ENCODE measurements around the gene FBXO21. TPM values are rescaled to one million over a fixed set of nuclear protein-coding genes. Genes with fewer than 3 reads are reported as not detected.
A peak's percentile ranks its signal among the peaks of the same experiment; 100 is the strongest.

FBXO21 gene
- total and polyA plus RNA-seq, 2 experiments from 2014 or later, result 32.3 to 43.9 TPM

GRCh38 chr12:117101953-117102799 is 88.1 kb downstream of the FBXO21 start:
- no peak overlapping the region for H3K9ac ChIP-seq
- TF ChIP-seq EZH2 (IDR thresholded peaks at IDR 0.05; ENCODE audit: insufficient read depth, poor library complexity, severe bottlenecking) (no peak), EZH2phosphoT487 (IDR thresholded peaks at IDR 0.05; ENCODE audit: insufficient read depth, low read depth) (no peak)
- H3K27me3 ChIP-seq (replicated peaks; ENCODE audit: insufficient read depth), result peaks cover 61% of the 10 kb centered on the region
- H3K27ac ChIP-seq, result no peak overlapping the region
- 23 to 30% methylated on average over 14 of the region's 14 CpGs for WGBS, 2 experiments (ENCODE audit: low coverage in 1 of 2, low lambda C conversion rate in 2 of 2, missing lambda C conversion rate in 2 of 2)
- H3K4me2 ChIP-seq (ENCODE audit: unreplicated experiment), result no peak overlapping the region
- no peaks in the 10 kb centered on the region for H3K9me2 ChIP-seq (ENCODE audit: insufficient read depth)
- H3K36me3 ChIP-seq (ENCODE audit: low read depth), result no peaks in the 10 kb centered on the region
- no peaks in the 10 kb centered on the region for H4K20me1 ChIP-seq (ENCODE audit: insufficient read depth)
- no peaks in the 10 kb centered on the region for H3K9me3 ChIP-seq (ENCODE audit: low read depth)
- H3K4me3 ChIP-seq, result no peak overlapping the region
- H3K4me1 ChIP-seq (ENCODE audit: insufficient read depth), result no peaks in the 10 kb centered on the region
- H2AFZ ChIP-seq, result no peak overlapping the region
- H3F3A ChIP-seq (ENCODE audit: insufficient read depth), result no peaks in the 10 kb centered on the region
- in situ Hi-C loops (cut with MboI), result loop anchor here (25.0 kb wide), 1 partner anchor 390 kb away; no protein-coding TSS in a partner anchor
- DNase-seq, result no peak
- H3K79me2 ChIP-seq (ENCODE audit: insufficient read depth), result no peaks in the 10 kb centered on the region

DNA sequence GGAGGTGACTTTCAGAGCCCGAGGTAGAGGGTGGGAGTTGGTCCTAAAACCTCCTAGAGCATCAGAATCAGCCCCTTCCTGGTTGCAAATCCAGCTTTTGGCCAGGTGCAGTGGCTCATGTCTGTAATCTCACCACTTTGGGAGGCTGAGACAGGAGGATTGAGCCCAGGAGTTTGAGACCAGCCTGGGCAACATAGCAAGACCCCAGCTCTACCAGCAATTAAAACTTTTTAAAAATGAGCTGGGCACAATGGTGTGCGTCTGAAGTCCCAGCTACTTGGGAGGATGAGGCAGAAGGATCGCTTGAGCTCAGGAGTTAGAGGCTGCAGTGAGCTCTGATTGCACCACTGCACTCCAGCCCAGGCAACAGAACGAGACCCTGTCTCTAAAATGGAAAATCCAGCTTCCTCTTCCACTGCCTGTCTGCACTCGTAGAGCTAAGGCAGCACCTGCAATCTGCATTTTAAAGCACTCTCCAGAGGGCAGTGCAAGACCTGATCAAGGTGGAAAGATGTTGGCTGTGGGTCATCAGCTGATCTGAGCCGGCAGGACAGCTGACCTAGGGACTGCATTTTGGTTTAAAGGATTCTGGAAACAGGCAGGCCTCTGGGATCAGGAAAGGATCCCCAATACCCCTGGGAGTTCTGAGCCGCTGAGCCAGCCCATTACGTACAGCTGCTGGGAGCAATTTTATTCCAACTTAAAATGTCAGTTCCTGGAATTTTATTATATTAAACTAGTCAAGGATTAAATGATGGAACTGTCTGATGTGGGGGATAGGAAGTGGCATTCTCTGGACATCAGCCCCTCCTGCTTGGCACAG is 89.2 kb downstream of the FBXO21 start:
- H2AFZ ChIP-seq, result no peak overlapping the region
- no peak for TF ChIP-seq EZH2 (IDR thresholded peaks at IDR 0.05; ENCODE audit: insufficient read depth, poor library complexity, severe bottlenecking)
- TF ChIP-seq EZH2phosphoT487 (IDR thresholded peaks at IDR 0.05; ENCODE audit: insufficient read depth, low read depth), result no peak
- H3K9me3 ChIP-seq (ENCODE audit: low read depth), result no peaks in the 10 kb centered on the region
- in situ Hi-C loops (cut with MboI), result loop anchor here (25.0 kb wide), 1 partner anchor 389 kb away; no protein-coding TSS in a partner anchor
- H3K9ac ChIP-seq, result no peak overlapping the region
- peaks cover 72% of the 10 kb centered on the region for H3K27me3 ChIP-seq (replicated peaks; ENCODE audit: insufficient read depth)
- H3K36me3 ChIP-seq (ENCODE audit: low read depth), result no peaks in the 10 kb centered on the region
- no peaks in the 10 kb centered on the region for H3K9me2 ChIP-seq (ENCODE audit: insufficient read depth)
- no peak overlapping the region for H3K27ac ChIP-seq
- H3K4me2 ChIP-seq (ENCODE audit: unreplicated experiment), result no peak overlapping the region
- no peaks in the 10 kb centered on the region for H3K4me1 ChIP-seq (ENCODE audit: insufficient read depth)
- no peaks in the 10 kb centered on the region for H4K20me1 ChIP-seq (ENCODE audit: insufficient read depth)
- DNase-seq, result no peak
- no peaks in the 10 kb centered on the region for H3F3A ChIP-seq (ENCODE audit: insufficient read depth)
- no peak overlapping the region for H3K4me3 ChIP-seq
- 23 to 26% methylated on average over 8 of the region's 8 CpGs for WGBS, 2 experiments (ENCODE audit: low coverage in 1 of 2, low lambda C conversion rate in 2 of 2, missing lambda C conversion rate in 2 of 2)
- no peaks in the 10 kb centered on the region for H3K79me2 ChIP-seq (ENCODE audit: insufficient read depth)

DNA sequence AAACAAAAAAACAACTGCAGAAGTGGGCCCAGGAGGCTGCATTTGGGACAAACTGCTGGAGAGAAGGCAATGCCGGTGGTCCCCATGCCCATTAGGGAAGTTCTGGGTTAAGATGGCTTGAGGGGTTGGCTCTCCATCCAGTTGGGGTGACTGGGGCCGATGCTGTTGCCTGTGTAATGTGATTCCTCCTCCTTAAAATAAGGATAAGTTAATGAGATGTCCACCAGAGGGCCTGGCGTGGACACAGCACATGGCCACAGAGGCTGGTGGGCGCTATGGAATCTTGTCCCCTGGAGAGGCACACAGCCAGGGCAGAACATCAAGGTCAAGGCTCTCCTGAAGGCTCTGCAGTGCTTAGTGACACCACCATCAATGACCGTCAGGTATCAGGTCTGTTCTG is 90.0 kb downstream of the FBXO21 start:
- Histone ChIP-seq H3K4me3 (no peak overlapping the region), H3F3A (ENCODE audit: insufficient read depth) (no peaks in the 10 kb centered on the region), H3K27ac (no peak overlapping the region), H2AFZ (no peak overlapping the region), H3K4me1 (ENCODE audit: insufficient read depth) (no peaks in the 10 kb centered on the region), H3K4me2 (ENCODE audit: unreplicated experiment) (no peak overlapping the region), H4K20me1 (ENCODE audit: insufficient read depth) (no peaks in the 10 kb centered on the region), H3K79me2 (ENCODE audit: insufficient read depth) (no peaks in the 10 kb centered on the region), H3K9me2 (ENCODE audit: insufficient read depth) (no peaks in the 10 kb centered on the region), H3K9ac (no peak overlapping the region), H3K9me3 (ENCODE audit: low read depth) (no peaks in the 10 kb centered on the region), H3K27me3 (replicated peaks; ENCODE audit: insufficient read depth) (peaks cover 73% of the 10 kb centered on the region), H3K36me3 (ENCODE audit: low read depth) (no peaks in the 10 kb centered on the region)
- 29 to 33% methylated on average over 5 of the region's 5 CpGs for WGBS, 2 experiments (ENCODE audit: low coverage in 1 of 2, low lambda C conversion rate in 2 of 2, missing lambda C conversion rate in 2 of 2)
- no peak for TF ChIP-seq EZH2phosphoT487 (IDR thresholded peaks at IDR 0.05; ENCODE audit: insufficient read depth, low read depth)
- TF ChIP-seq EZH2 (IDR thresholded peaks at IDR 0.05; ENCODE audit: insufficient read depth, poor library complexity, severe bottlenecking), result no peak
- in situ Hi-C loops (cut with MboI), result loop anchor here (25.0 kb wide), 1 partner anchor 388 kb away; no protein-coding TSS in a partner anchor
- DNase-seq, result peak; percentile 57

DNA sequence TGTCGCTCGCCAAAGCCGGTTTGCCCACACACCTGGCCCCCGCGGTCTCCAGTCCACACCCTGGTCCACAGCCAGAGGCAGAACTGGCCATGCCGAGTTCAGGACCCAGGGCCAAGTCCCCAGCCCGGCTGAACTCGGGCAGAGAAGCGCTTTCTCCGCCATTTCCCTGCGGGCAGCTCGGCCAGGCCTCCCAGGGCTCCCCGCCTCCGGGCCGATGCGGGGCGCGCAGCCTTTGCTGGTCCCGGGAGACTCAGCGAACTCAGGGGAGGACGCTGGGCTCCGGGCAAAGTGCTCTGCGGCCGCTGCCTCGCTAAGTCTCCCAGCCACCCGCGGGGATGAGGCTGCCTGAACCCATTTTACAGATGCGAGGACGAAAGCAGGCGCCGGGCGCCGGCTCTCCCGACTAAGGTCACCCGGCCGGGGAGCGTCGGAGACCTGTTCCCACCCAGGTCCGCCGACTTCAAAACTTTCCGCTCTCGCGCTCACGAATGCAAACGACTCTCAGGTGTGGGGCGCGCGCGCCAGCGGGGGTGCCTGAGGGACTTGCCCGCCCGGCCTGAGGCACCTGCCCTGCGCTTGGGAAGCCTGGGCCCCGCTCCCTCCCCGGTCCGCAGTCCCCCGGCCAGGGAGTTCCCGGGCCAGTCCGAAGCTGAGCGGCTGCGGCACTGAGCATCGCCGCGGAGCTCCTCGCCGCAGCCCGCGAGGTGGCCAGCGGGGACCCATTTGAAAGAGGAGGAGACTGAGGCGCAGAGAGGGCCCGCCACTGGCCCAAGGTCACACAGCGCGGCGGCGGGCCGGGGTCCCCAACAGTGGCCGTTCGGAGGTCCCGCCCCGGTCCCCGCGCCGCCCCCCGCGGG is 91.7 kb downstream of the FBXO21 start:
- Histone ChIP-seq H3F3A (ENCODE audit: insufficient read depth) (no peaks in the 10 kb centered on the region), H2AFZ (peak overlapping the region; percentile 59), H3K27me3 (replicated peaks; ENCODE audit: insufficient read depth) (peaks cover 83% of the 10 kb centered on the region), H3K27ac (no peak overlapping the region), H3K4me1 (ENCODE audit: insufficient read depth) (no peaks in the 10 kb centered on the region), H3K4me3 (peak overlapping the region; percentile 56), H3K36me3 (ENCODE audit: low read depth) (no peaks in the 10 kb centered on the region), H4K20me1 (ENCODE audit: insufficient read depth) (no peaks in the 10 kb centered on the region), H3K4me2 (ENCODE audit: unreplicated experiment) (peak overlapping the region; percentile 62), H3K9me2 (ENCODE audit: insufficient read depth) (no peaks in the 10 kb centered on the region), H3K9me3 (ENCODE audit: low read depth) (no peaks in the 10 kb centered on the region), H3K9ac (no peak overlapping the region), H3K79me2 (ENCODE audit: insufficient read depth) (no peaks in the 10 kb centered on the region)
- no peak for DNase-seq
- in situ Hi-C loops (cut with MboI), result no loop called here
- TF ChIP-seq EZH2 (IDR thresholded peaks at IDR 0.05; ENCODE audit: insufficient read depth, poor library complexity, severe bottlenecking), result peak; percentile 85
- peak; percentile 72; the same call in 1 of the 2 replicates for TF ChIP-seq EZH2phosphoT487 (IDR thresholded peaks at IDR 0.05; ENCODE audit: insufficient read depth, low read depth)
- 7 to 8% methylated on average over 56 to 63 of the region's 85 CpGs for WGBS, 2 experiments (ENCODE audit: low coverage in 1 of 2, low lambda C conversion rate in 2 of 2, missing lambda C conversion rate in 2 of 2)
